ENCODE results near the gene HADH. TPM values are rescaled to one million over a fixed set of nuclear protein-coding genes. Genes with fewer than 3 reads are reported as not detected.

The HADH gene
- total and polyA plus RNA-seq, 4 donors = 27.5 to 140 (median 94.3) TPM

DNA sequence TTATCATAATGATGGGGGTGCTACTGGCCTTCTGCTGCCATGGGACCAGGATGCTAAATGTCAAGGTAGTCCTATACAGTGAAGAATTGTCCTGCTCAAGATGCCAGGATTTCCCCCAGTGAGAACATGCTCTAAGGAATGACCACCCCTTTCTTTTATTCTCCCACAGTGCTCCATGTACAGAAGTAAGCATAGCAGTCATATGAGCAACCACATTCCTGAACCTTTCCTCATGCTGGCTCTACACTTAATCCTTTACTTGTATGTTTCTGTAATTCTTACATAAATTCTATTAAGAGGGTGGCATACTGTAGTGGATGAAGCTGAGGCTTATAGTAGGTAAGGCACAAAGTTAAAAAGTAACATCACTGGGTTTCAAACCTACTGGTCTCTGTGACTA lies 38.1 kb upstream of the HADH start:
- DNase-seq (ENCODE audit: low spot score) = no peak
- H3K4me1 ChIP-seq (ENCODE audit: control insufficient read depth in 4 of 4, insufficient read depth in 4 of 4, low read length in 3 of 4) = no peaks in the 10 kb centered on the region
- no peak overlapping the region for H3K4me3 ChIP-seq (ENCODE audit: low read depth in 1 of 3, low read length in 3 of 3)
- H3K9ac ChIP-seq (ENCODE audit: low read depth in 1 of 2, low read length in 2 of 2) = no peak overlapping the region
- H3K9me3 ChIP-seq (ENCODE audit: control insufficient read depth in 4 of 4, low read length in 3 of 4) = no peaks in the 10 kb centered on the region
- H3K27me3 ChIP-seq (ENCODE audit: control insufficient read depth in 4 of 4, insufficient read depth in 4 of 4, low read length in 3 of 4) = no peaks in the 10 kb centered on the region
- H3K36me3 ChIP-seq (ENCODE audit: control insufficient read depth in 4 of 4, insufficient read depth in 3 of 4, low read depth in 1 of 4, low read length in 3 of 4) = peaks cover 0 to 9% (median 6%) of the 10 kb centered on the region in 4 donors
- TF ChIP-seq SP1 (IDR thresholded peaks at IDR 0.05) = no peak
- no peak overlapping the region for H3K27ac ChIP-seq (ENCODE audit: low read depth in 1 of 2, low read length in 2 of 2)

DNA sequence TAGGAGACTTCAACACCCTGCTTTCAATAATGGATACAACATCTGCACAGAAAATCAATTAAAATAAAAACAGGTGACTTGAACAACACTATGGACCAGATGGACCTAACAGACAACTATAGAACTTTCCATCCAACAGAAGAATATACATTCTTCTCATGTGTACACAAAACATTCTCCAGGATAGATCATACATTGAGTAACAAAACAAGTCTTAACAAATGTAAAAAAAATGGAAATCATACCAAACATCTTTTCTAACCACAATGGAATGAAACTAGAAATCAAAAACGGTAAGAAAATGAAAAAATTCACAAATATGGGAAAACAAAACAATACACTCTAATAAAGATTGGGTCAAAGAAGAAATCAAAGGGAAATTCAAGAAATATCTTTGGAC lies 33.7 kb upstream of the HADH start:
- no peak for DNase-seq (ENCODE audit: low spot score)
- Histone ChIP-seq H3K9ac (ENCODE audit: low read depth in 1 of 2, low read length in 2 of 2) (no peak overlapping the region), H3K36me3 (ENCODE audit: control insufficient read depth in 4 of 4, insufficient read depth in 3 of 4, low read depth in 1 of 4, low read length in 3 of 4) (peaks cover 0 to 4% (median 1%) of the 10 kb centered on the region in 4 donors), H3K4me1 (ENCODE audit: control insufficient read depth in 4 of 4, insufficient read depth in 4 of 4, low read length in 3 of 4) (no peaks in the 10 kb centered on the region), H3K27me3 (ENCODE audit: control insufficient read depth in 4 of 4, insufficient read depth in 4 of 4, low read length in 3 of 4) (no peaks in the 10 kb centered on the region), H3K9me3 (ENCODE audit: control insufficient read depth in 4 of 4, low read length in 3 of 4) (no peaks in the 10 kb centered on the region), H3K4me3 (ENCODE audit: low read depth in 1 of 3, low read length in 3 of 3) (no peak overlapping the region), H3K27ac (ENCODE audit: low read depth in 1 of 2, low read length in 2 of 2) (no peak overlapping the region)
- 93% methylated on average over 1 of the region's 1 CpG for WGBS
- TF ChIP-seq, protein P1, sequence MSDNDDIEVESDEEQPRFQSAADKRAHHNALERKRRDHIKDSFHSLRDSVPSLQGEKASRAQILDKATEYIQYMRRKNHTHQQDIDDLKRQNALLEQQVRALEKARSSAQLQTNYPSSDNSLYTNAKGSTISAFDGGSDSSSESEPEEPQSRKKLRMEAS (IDR thresholded peaks at IDR 0.05) = no peak
- TF ChIP-seq FOXA2 (IDR thresholded peaks at IDR 0.05) (no peak), RAD21 (IDR thresholded peaks at IDR 0.05) (no peak), TAF1 (conservative IDR thresholded peaks at IDR 0.05) (no peak), NR2F2 (IDR thresholded peaks at IDR 0.05) (no peak), FOXA1 (IDR thresholded peaks at IDR 0.05) (no peak), EGR1 (IDR thresholded peaks at IDR 0.05; ENCODE audit: low read depth in 2 of 2) (no peak), YY1 (IDR thresholded peaks at IDR 0.05) (no peak), HNF4A (conservative IDR thresholded peaks at IDR 0.05) (no peak), GABPA (IDR thresholded peaks at IDR 0.05 in 1 of 2, conservative IDR thresholded peaks at IDR 0.05 in 1 of 2) (no peak), JUND (IDR thresholded peaks at IDR 0.05) (no peak), SP1 (IDR thresholded peaks at IDR 0.05) (no peak)
- TF ChIP-seq, protein P2, sequence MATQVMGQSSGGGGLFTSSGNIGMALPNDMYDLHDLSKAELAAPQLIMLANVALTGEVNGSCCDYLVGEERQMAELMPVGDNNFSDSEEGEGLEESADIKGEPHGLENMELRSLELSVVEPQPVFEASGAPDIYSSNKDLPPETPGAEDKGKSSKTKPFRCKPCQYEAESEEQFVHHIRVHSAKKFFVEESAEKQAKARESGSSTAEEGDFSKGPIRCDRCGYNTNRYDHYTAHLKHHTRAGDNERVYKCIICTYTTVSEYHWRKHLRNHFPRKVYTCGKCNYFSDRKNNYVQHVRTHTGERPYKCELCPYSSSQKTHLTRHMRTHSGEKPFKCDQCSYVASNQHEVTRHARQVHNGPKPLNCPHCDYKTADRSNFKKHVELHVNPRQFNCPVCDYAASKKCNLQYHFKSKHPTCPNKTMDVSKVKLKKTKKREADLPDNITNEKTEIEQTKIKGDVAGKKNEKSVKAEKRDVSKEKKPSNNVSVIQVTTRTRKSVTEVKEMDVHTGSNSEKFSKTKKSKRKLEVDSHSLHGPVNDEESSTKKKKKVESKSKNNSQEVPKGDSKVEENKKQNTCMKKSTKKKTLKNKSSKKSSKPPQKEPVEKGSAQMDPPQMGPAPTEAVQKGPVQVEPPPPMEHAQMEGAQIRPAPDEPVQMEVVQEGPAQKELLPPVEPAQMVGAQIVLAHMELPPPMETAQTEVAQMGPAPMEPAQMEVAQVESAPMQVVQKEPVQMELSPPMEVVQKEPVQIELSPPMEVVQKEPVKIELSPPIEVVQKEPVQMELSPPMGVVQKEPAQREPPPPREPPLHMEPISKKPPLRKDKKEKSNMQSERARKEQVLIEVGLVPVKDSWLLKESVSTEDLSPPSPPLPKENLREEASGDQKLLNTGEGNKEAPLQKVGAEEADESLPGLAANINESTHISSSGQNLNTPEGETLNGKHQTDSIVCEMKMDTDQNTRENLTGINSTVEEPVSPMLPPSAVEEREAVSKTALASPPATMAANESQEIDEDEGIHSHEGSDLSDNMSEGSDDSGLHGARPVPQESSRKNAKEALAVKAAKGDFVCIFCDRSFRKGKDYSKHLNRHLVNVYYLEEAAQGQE (IDR thresholded peaks at IDR 0.05) = no peak
- TF ChIP-seq, protein P3, sequence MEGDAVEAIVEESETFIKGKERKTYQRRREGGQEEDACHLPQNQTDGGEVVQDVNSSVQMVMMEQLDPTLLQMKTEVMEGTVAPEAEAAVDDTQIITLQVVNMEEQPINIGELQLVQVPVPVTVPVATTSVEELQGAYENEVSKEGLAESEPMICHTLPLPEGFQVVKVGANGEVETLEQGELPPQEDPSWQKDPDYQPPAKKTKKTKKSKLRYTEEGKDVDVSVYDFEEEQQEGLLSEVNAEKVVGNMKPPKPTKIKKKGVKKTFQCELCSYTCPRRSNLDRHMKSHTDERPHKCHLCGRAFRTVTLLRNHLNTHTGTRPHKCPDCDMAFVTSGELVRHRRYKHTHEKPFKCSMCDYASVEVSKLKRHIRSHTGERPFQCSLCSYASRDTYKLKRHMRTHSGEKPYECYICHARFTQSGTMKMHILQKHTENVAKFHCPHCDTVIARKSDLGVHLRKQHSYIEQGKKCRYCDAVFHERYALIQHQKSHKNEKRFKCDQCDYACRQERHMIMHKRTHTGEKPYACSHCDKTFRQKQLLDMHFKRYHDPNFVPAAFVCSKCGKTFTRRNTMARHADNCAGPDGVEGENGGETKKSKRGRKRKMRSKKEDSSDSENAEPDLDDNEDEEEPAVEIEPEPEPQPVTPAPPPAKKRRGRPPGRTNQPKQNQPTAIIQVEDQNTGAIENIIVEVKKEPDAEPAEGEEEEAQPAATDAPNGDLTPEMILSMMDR (IDR thresholded peaks at IDR 0.05; ENCODE audit: low read depth, low read length, missing input control) = no peak
- TF ChIP-seq, protein P4, sequence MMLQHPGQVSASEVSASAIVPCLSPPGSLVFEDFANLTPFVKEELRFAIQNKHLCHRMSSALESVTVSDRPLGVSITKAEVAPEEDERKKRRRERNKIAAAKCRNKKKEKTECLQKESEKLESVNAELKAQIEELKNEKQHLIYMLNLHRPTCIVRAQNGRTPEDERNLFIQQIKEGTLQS (IDR thresholded peaks at IDR 0.05) = no peak

Measured in liver (tissue), 9 donors.